PFSK-1 (cell line): ENCODE data around the gene ZC3H18.

Experiments
- FOXP2 ChIP-seq: optimal IDR thresholded peaks from 2 replicates; pipeline ENCODE3; 2011; ENCODE audit warnings: borderline replicate concordance, control low read depth, inconsistent platforms; ENCODE audit not compliant: insufficient read depth; ENCODE audit errors: extremely low read length, extremely low read depth
- POLR2AphosphoS5 ChIP-seq: IDR thresholded peaks from 2 replicates; pipeline ENCODE4 v1.6.1; 2012; ENCODE audit warnings: low read depth, mild to moderate bottlenecking, control low read depth, low read length, moderate library complexity
- REST ChIP-seq, 2 experiments: IDR thresholded peaks; 2 replicates each; pipeline versions ENCODE4 v1.6.1 to v1.8.0; 2011 to 2012; ENCODE audit warnings: low read depth in 2 of 2, low read length in 2 of 2, control low read depth in 1 of 2, inconsistent platforms in 1 of 2, mild to moderate bottlenecking in 1 of 2, moderate library complexity in 1 of 2; ENCODE audit not compliant: insufficient read depth in 1 of 2
- SIN3A ChIP-seq: IDR thresholded peaks from 2 replicates; pipeline ENCODE4 v1.6.1; 2012; ENCODE audit warnings: mild to moderate bottlenecking, low read length, moderate library complexity, borderline replicate concordance; ENCODE audit not compliant: insufficient read depth
- TAF1 ChIP-seq: IDR thresholded peaks from 2 replicates; pipeline ENCODE4 v1.6.1; 2012; ENCODE audit warnings: low read length, control low read depth, borderline replicate concordance; ENCODE audit not compliant: insufficient read depth

ZC3H18 gene

GRCh38 chr16:88606148-88606757 is 36.0 kb downstream of the ZC3H18 start:
- TF ChIP-seq FOXP2: no peak
- no peak for TF ChIP-seq POLR2AphosphoS5
- no peak for TF ChIP-seq SIN3A
- TF ChIP-seq REST (IDR thresholded peaks at IDR 0.05; ENCODE audit: insufficient read depth in 1 of 2, low read depth in 2 of 2, low read length in 2 of 2): no peak
- no peak for TF ChIP-seq TAF1

- TF ChIP-seq TAF1: no peak
- TF ChIP-seq SIN3A: no peak
- TF ChIP-seq FOXP2: no peak
- no peak for TF ChIP-seq REST (IDR thresholded peaks at IDR 0.05; ENCODE audit: insufficient read depth in 1 of 2, low read depth in 2 of 2, low read length in 2 of 2)
These were observed 37.9 kb downstream of the ZC3H18 start for GRCh38 chr16:88608076-88608475.

GRCh38 chr16:88610080-88610479 is 39.9 kb downstream of the ZC3H18 start:
- TF ChIP-seq REST (IDR thresholded peaks at IDR 0.05; ENCODE audit: insufficient read depth in 1 of 2, low read depth in 2 of 2, low read length in 2 of 2) (no peak), FOXP2 (no peak), TAF1 (no peak), SIN3A (no peak), POLR2AphosphoS5 (no peak)

GRCh38 chr16:88610909-88611812 is 41.0 kb downstream of the ZC3H18 start:
- TF ChIP-seq TAF1: no peak
- no peak for TF ChIP-seq FOXP2
- no peak for TF ChIP-seq REST (IDR thresholded peaks at IDR 0.05; ENCODE audit: insufficient read depth in 1 of 2, low read depth in 2 of 2, low read length in 2 of 2)
- no peak for TF ChIP-seq POLR2AphosphoS5
- TF ChIP-seq SIN3A: no peak
